ENCODE data around the gene STX17. TPM values are rescaled to one million over a fixed set of nuclear protein-coding genes. Genes with fewer than 3 reads are reported as not detected.
A peak's percentile ranks its signal among the peaks of the same experiment; 100 is the strongest.

STX17 gene
- total and polyA plus RNA-seq, 5 experiments from 2014 or later = 28.4 to 50.3 (median 33.9) TPM

DNA sequence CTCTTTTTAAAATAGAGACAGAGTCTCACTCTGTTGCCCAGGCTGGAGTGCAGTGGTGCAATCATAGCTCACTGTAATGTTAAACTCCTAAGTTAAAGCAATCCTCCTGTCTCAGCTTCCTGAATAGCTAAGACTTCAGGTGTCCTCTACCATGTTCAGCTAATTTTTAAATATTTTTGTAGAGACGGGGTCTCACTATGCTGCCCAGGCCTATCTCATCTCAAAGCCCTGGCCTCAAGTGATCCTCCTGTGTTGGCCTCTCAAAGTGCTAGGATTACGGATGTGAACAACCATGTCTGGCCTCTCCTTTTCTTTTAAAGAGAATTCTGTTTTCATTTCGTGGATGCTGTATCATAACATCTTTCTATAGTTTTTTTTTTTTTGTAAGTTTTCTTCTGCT is 11.7 kb downstream of the STX17 start:
- H3K9me3 Mint-ChIP-seq = peaks cover 0 to 2% (median 0%) of the 10 kb centered on the region in 9 donors
- H3K27me3 Mint-ChIP-seq = no peaks in the 10 kb centered on the region
- POLR2A ChIA-PET = interaction anchor here (1.2 kb wide), 1 partner anchor 11 kb away, joined by 3 read pairs; no protein-coding TSS in a partner anchor
- peak overlapping the region in 2 of 10 donors; percentile 3 to 29 for H3K27ac Mint-ChIP-seq
- H3K4me3 Mint-ChIP-seq = no peak overlapping the region
- DNase-seq (no peak), ATAC-seq (no peak)
- peaks cover 9 to 89% (median 45%) of the 10 kb centered on the region in 3 donors for H3K36me3 Mint-ChIP-seq
- peaks cover 19 to 57% (median 47%) of the 10 kb centered on the region in 4 donors for H3K4me1 Mint-ChIP-seq

- Mint-ChIP-seq H3K27me3 (no peaks in the 10 kb centered on the region), H3K4me1 (peaks cover 20 to 61% (median 46%) of the 10 kb centered on the region in 4 donors)
- POLR2A ChIA-PET = no interaction called here
Observed at GRCh38 chr9:99919930-99920329, 13.5 kb downstream of the STX17 start.

DNA sequence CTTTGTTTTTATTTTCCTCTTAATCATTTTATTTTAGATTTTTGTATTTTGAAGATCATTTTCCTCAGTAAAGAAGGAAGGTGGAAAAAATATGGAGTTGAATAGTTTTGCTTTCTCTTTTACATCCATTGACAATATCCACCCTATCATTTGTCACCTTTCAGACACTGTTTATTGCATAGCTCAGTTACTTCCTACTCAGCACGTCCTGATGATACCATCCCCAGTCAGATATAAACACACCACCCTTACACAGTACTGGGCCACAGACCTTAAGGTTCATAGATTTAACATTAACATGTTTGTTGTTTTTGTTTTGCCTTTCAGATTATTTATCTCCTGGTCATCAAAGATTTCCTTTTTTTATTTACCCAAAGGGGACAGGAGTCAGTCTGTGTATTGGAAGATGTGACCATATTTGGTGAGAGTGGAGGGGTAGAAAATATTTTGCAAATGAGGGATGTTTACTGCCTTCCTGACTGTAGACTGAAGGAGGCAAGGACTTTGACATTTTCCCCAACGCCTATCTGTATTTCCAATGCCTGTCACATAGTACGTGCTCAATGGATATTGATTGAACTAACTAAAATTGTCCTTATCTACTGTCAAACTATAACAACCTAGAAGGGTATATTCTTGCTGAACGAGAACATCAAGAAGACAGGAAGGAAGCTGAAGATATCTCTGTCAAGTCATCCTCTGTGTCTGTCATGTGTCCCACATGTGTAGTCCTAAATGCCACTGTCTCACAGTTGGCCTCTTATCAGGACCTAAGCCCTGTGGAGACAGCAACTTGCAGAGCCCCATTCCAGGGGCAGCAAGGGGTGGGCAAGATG is 15.6 kb downstream of the STX17 start:
- Mint-ChIP-seq H3K36me3 (peaks cover 20 to 91% (median 63%) of the 10 kb centered on the region in 3 donors), H3K27me3 (no peaks in the 10 kb centered on the region), H3K27ac (peak overlapping the region in 7 of 10 donors; percentile 0 to 71 (median 48)), H3K4me3 (peak overlapping the region in 1 of 10 donors; percentile 1), H3K4me1 (peaks cover 20 to 61% (median 45%) of the 10 kb centered on the region in 4 donors), H3K9me3 (peaks cover 0 to 21% (median 12%) of the 10 kb centered on the region in 9 donors)
- ATAC-seq = no peak
- POLR2A ChIA-PET = no interaction called here
- no peak for DNase-seq

More at GRCh38 chr9:99919930-99920329, 13.5 kb downstream of the STX17 start:
- H3K4me3 Mint-ChIP-seq = no peak overlapping the region
- peaks cover 15 to 95% (median 56%) of the 10 kb centered on the region in 3 donors for H3K36me3 Mint-ChIP-seq
- H3K9me3 Mint-ChIP-seq = peaks cover 0 to 7% (median 1%) of the 10 kb centered on the region in 9 donors
- peak overlapping the region in 3 of 10 donors; percentile 33 to 43 (median 37) for H3K27ac Mint-ChIP-seq
- ATAC-seq = no peak
- no peak for DNase-seq

DNA sequence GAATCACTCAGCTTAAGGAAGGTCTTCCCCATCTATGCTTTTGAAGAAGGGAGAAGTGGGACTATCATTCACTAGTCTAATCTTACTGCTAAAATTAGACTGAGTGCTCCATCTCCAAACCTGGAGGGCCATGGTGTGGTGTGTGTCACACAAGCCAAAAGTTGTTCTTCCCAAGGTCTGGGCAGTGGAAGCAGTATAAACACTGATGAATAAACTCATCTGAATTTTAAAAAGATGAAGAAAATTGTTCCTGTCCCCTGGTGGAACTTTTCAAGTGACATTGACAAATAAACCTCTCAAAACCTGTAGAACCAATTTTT is 16.2 kb downstream of the STX17 start:
- POLR2A ChIA-PET = no interaction called here
- DNase-seq (no peak), ATAC-seq (no peak)
- peaks cover 18 to 87% (median 59%) of the 10 kb centered on the region in 3 donors for H3K36me3 Mint-ChIP-seq
- H3K4me1 Mint-ChIP-seq = peaks cover 20 to 56% (median 44%) of the 10 kb centered on the region in 4 donors
- H3K4me3 Mint-ChIP-seq = no peak overlapping the region
- H3K9me3 Mint-ChIP-seq = peaks cover 0 to 21% (median 12%) of the 10 kb centered on the region in 9 donors
- H3K27ac Mint-ChIP-seq = peak overlapping the region in 3 of 10 donors; percentile 49 to 71 (median 70)
- H3K27me3 Mint-ChIP-seq = no peaks in the 10 kb centered on the region

GRCh38 chr9:99925541-99925940 is 19.1 kb downstream of the STX17 start:
- POLR2A ChIA-PET = interaction anchor here (0.8 to 1.2 kb wide), 2 partner anchors 11 to 103 kb away, joined by 3 read pairs; no protein-coding TSS in a partner anchor
- Mint-ChIP-seq H3K27ac (no peak overlapping the region), H3K27me3 (no peaks in the 10 kb centered on the region), H3K9me3 (peaks cover 0 to 21% (median 12%) of the 10 kb centered on the region in 9 donors), H3K4me3 (no peak overlapping the region), H3K4me1 (peaks cover 12 to 31% (median 27%) of the 10 kb centered on the region in 4 donors), H3K36me3 (peaks cover 18 to 84% (median 63%) of the 10 kb centered on the region in 3 donors)
- DNase-seq (no peak), ATAC-seq (no peak)

DNA sequence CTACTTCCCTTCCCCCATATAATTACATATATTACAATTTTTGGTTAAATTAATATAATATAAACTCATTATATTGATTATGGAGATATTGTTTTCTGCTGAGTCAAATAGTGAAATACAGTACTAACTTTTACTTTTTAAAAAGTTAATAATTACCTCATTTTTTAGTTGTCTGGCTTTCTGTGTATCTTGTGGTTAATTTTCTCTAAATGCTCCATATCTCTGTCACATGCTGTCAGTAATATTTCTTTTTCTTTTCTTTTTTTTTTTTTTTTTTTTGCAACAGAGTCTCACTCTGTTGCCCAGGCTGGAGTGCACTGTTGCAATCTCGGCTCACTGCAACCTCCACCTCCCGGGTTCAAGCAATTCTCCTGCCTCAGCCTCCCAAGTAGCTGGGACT is 23.2 kb downstream of the STX17 start:
- Mint-ChIP-seq H3K27ac (no peak overlapping the region), H3K27me3 (no peaks in the 10 kb centered on the region), H3K36me3 (peaks cover 14 to 74% (median 49%) of the 10 kb centered on the region in 3 donors), H3K9me3 (peaks cover 0 to 20% (median 8%) of the 10 kb centered on the region in 9 donors), H3K4me3 (no peak overlapping the region), H3K4me1 (peaks cover 14 to 31% (median 17%) of the 10 kb centered on the region in 4 donors)
- no peak for DNase-seq
- POLR2A ChIA-PET = no interaction called here
- no peak for ATAC-seq

DNA sequence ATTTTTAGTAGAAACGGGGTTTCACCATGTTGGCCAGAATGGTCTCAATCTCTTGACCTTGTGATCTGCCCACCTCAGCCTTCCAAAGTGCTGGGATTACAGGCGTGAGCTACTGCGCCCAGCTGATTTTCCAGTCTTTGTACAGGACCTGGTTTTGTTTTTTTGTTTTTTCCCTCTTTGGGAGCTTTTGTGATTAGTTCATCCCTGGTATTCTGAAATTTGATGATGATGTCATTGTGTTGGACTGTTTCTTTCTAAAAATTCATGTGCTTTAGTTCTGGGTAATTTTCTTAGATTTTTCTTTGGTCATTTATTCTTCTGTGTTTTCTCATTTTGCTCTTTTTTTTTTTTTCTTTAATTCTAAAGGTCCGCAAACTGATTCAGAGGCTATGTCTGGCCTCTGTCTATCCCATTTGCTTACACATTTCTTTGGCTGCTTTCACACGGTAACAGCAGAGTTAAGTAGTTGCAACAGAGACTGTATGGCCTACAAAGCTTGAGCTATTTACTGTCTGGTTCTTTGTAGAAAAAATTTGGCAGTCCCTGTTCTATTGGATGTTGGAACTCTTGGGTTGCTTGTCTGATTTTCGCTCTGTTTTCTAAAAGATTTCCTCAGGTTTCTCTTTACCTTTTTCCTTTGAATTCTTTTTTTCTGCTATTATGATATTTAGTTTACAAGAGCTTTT is 24.8 kb downstream of the STX17 start:
- no peak for ATAC-seq
- POLR2A ChIA-PET = no interaction called here
- Mint-ChIP-seq H3K4me1 (peaks cover 19 to 38% (median 23%) of the 10 kb centered on the region in 4 donors), H3K9me3 (peaks cover 0 to 14% (median 5%) of the 10 kb centered on the region in 9 donors), H3K27ac (peak overlapping the region in 1 of 10 donors; percentile 29), H3K4me3 (no peak overlapping the region), H3K27me3 (no peaks in the 10 kb centered on the region), H3K36me3 (peaks cover 16 to 67% (median 43%) of the 10 kb centered on the region in 3 donors)
- no peak for DNase-seq

DNA sequence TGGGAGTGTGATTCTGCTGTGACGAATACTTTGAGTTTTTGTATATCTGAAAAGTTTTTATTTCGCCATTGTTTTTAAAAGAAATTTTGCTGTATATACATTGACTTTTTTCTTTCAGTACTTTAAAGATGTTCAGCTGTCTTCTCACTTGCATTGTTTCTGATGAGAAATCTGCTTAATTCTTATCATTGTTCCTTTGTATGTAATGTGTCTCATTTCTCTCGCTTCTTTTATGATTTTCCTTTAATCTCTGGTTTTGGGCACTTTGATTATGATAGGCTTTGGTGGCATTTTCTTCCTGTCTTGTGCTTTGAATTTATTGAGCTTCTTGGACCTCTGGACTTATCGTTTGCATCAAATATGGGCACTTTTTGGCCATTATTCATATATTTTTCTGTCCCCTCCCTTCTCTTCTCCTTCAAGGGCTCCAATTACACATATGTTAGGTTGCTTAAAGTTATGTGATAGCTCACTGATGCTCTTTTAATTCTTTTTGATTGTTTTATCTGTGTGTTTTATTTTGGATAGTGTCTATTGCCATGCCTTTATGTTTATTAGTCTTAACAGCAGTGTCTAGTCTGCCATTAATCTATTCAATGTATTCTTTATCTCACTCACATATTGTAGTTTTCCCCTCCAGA is 30.6 kb downstream of the STX17 start:
- Mint-ChIP-seq H3K9me3 (peaks cover 8 to 23% (median 13%) of the 10 kb centered on the region in 9 donors), H3K36me3 (peaks cover 25 to 56% (median 35%) of the 10 kb centered on the region in 3 donors), H3K27me3 (no peaks in the 10 kb centered on the region), H3K27ac (no peak overlapping the region), H3K4me1 (peaks cover 20 to 46% (median 26%) of the 10 kb centered on the region in 4 donors), H3K4me3 (no peak overlapping the region)
- ATAC-seq = no peak
- DNase-seq = no peak
- POLR2A ChIA-PET = no interaction called here

DNA sequence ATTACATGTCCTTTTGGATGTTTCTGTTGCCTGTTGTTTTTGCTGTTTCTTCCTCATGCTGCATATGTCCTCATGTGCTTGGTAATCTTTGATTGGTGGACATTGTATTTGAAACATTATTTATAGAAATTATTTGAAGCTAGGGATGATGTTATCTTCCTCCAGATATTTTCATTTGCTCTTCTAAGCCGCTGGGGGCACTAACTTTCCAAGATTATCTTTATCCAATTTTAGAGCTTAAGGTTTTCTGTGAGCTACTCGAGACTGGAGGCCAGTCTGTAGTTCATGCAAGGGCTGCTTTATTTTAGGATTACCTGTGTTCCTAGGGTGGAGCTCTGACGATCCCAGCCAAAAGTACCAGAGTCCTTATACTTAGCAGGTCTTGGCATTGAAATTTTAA is 40.9 kb downstream of the STX17 start:
- Mint-ChIP-seq H3K36me3 (peaks cover 0 to 44% (median 31%) of the 10 kb centered on the region in 3 donors), H3K4me3 (no peak overlapping the region), H3K4me1 (peaks cover 6 to 27% (median 14%) of the 10 kb centered on the region in 4 donors), H3K9me3 (no peaks in the 10 kb centered on the region), H3K27ac (no peak overlapping the region), H3K27me3 (no peaks in the 10 kb centered on the region)
- POLR2A ChIA-PET = no interaction called here
- no peak for ATAC-seq
- DNase-seq = no peak

DNA sequence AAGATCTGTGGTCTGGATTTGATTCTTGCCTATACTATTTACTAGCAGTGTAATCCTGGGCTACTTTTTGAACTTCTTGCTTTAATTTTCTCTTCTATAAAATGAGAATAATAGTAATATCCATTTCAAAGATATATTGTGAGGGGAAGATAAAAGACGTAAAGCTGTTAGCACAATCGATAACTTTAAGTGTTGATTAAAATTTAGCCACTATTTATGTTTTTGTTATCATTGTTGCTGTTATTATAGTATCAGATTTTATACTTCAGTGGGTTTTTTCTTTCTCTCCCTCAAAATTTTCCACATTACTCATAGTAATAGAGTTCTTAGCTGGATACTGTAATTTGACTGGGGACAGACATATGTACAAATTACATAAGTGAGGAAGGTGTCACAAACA is 42.0 kb downstream of the STX17 start:
- H3K4me1 Mint-ChIP-seq = peaks cover 6 to 29% (median 15%) of the 10 kb centered on the region in 4 donors
- peaks cover 0 to 39% (median 24%) of the 10 kb centered on the region in 3 donors for H3K36me3 Mint-ChIP-seq
- no peaks in the 10 kb centered on the region for H3K27me3 Mint-ChIP-seq
- POLR2A ChIA-PET = no interaction called here
- DNase-seq (no peak), ATAC-seq (no peak)
- H3K9me3 Mint-ChIP-seq = no peaks in the 10 kb centered on the region
- H3K4me3 Mint-ChIP-seq = no peak overlapping the region
- H3K27ac Mint-ChIP-seq = peak overlapping the region in 1 of 10 donors; percentile 30

DNA sequence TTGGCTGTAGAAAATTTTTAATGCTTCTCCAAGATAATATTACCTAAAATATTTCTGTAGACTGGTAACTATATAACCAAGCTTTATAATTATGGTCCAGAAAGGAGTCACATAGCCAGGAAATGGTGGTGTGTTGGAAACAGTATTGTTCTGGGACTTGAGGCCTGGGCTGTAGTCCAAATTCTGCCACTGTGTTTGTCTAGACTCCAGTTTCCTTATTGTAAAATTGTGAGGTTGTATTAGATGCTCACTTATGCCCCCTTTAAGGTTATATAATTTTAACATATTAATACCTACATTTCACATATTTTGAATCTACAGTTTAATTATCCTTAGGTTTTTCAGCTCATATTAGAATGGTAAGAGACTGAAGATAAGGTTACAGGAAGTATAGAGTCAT is 42.4 kb downstream of the STX17 start:
- peaks cover 5 to 29% (median 14%) of the 10 kb centered on the region in 4 donors for H3K4me1 Mint-ChIP-seq
- POLR2A ChIA-PET = no interaction called here
- H3K4me3 Mint-ChIP-seq = no peak overlapping the region
- H3K9me3 Mint-ChIP-seq = no peaks in the 10 kb centered on the region
- ATAC-seq (no peak), DNase-seq (no peak)
- peaks cover 0 to 40% (median 21%) of the 10 kb centered on the region in 3 donors for H3K36me3 Mint-ChIP-seq
- H3K27ac Mint-ChIP-seq = peak overlapping the region in 1 of 10 donors; percentile 30
- no peaks in the 10 kb centered on the region for H3K27me3 Mint-ChIP-seq

- Mint-ChIP-seq H3K27ac (no peak overlapping the region), H3K4me3 (no peak overlapping the region), H3K4me1 (peaks cover 5 to 14% (median 10%) of the 10 kb centered on the region in 4 donors), H3K27me3 (no peaks in the 10 kb centered on the region), H3K36me3 (peaks cover 5 to 61% (median 19%) of the 10 kb centered on the region in 3 donors), H3K9me3 (no peaks in the 10 kb centered on the region)
- ATAC-seq (no peak), DNase-seq (no peak)
- POLR2A ChIA-PET = no interaction called here
Observed at GRCh38 chr9:99953861-99954507, 47.5 kb downstream of the STX17 start.
